GM12874 (cell line): ENCODE data around the gene ETF1.

Experiments used
- CTCF ChIP-seq: IDR thresholded peaks from 2 replicates; pipeline ENCODE4 v1.5.1; 2011; ENCODE audit warnings: low read depth, mild to moderate bottlenecking, control low read depth, low read length, moderate library complexity; ENCODE audit not compliant: insufficient read depth

Gene ETF1

GRCh38 chr5:138536665-138537315 is 6.2 kb downstream of the ETF1 start:
- TF ChIP-seq CTCF: peak; percentile 35; the same call in 1 of the 2 replicates

- TF ChIP-seq CTCF: no peak
Observed at GRCh38 chr5:138536215-138536614, 6.8 kb downstream of the ETF1 start.

GRCh38 chr5:138533973-138534941 is 8.8 kb downstream of the ETF1 start:
- TF ChIP-seq CTCF: no peak

GRCh38 chr5:138529812-138530211 is 13.2 kb downstream of the ETF1 start:
- TF ChIP-seq CTCF: no peak

GRCh38 chr5:138528744-138529469 is 14.1 kb downstream of the ETF1 start:
- TF ChIP-seq CTCF: no peak

- TF ChIP-seq CTCF: no peak
Observed at GRCh38 chr5:138528208-138528607, 14.8 kb downstream of the ETF1 start.

- TF ChIP-seq CTCF: no peak
Observed at GRCh38 chr5:138527170-138527569, 15.9 kb downstream of the ETF1 start.
